ENCODE results near the gene BABAM2.
"Not testable (repeated sequence)": the region's sequence is repeated elsewhere in the genome, so short reads cannot be mapped to it uniquely, and the experiment has no call there.

BABAM2 gene

DNA sequence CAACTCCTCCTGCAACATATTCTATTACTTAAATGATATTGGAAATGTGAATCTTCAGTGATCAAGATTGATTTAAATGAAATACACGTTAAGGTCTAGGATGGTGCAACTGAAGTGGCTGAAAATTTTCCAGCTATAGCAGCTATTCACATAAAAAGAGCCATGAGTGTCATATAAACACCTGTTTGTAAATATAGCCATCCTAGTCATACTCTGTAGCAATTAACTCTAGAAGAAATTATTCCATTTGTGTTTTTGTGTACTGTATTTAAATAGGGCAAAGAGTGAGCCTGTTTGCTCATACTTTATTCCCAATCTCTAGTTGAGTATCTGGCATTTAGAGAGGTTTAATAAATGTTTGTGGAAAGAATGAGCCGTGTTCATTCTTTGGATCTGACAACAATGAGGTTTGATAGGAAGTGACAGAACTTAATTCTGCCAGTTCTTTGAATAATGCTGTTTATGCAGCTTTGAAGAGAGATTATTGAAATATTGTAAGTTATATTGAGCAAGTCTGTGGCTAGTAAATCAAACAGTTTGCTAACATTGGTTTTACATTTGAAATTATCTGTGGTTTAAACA, 49.7 kb downstream of the BABAM2 start:
- in situ Hi-C loops (cut with HindIII; ENCODE audit: low sequenced_read_pairs) = no loop called here

DNA sequence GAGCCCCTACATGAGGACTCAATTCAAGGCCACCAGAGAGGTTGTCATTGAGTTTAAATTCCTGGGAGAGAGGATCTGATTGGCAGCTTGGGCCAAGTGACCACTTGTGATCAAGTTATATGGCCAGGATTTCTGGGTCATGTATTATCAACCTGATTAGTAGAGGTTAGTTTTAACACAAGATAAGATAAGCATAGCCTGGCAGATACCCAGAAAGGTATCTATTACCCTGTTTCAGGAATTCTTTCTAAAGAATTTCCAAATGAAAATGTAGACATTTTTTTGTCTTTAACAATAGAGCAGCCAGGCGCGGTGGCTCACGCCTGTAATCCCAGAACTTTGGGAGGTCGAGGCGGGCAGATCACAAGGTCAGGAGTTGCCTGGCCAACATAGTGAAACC, 50.5 kb downstream of the BABAM2 start:
- in situ Hi-C loops (cut with HindIII; ENCODE audit: low sequenced_read_pairs) = no loop called here

DNA sequence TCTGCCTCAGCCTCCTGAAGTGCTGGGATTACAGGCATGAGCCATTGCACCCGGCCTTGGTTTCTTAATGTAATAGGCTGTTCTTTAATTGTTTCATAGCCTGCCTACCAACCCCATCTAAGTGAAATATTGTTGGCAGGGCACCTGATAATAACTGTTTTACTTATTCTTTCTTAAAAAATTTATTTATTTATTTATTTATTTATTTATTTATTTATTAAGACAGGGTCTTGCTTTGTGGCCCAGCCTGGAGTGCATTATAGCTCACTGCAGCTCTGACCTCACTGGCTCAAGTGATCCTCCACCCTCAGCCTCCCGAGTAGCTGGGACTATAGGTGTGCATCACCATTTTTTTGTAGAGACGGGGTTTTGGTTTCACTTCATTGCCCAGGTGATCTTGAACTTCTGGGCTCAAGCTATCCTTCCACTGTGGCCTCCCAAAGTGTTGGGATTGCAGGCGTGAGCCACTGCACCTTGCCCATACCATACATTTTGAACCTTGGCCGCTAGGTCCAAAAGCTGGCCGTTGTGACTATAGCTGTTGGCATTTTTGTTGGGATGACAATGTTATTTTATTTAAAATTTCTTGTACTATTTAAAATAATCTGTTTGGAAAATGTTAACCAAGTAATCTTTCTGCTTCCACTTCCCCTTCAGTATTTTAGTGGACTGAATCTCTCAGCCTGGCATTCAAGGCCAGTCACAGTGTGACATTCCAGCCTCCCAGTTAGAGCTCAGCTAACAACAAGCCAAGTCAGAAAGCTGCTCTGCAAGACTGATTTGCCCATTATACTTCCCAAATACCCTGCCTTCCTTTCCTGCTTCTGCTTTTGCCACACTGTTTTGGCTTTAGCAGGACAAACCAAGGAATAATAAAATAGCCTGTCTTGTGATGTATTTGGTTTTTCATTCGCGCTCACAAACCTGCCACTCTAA, 52.4 kb downstream of the BABAM2 start:
- in situ Hi-C loops (cut with HindIII; ENCODE audit: low sequenced_read_pairs) = no loop called here

DNA sequence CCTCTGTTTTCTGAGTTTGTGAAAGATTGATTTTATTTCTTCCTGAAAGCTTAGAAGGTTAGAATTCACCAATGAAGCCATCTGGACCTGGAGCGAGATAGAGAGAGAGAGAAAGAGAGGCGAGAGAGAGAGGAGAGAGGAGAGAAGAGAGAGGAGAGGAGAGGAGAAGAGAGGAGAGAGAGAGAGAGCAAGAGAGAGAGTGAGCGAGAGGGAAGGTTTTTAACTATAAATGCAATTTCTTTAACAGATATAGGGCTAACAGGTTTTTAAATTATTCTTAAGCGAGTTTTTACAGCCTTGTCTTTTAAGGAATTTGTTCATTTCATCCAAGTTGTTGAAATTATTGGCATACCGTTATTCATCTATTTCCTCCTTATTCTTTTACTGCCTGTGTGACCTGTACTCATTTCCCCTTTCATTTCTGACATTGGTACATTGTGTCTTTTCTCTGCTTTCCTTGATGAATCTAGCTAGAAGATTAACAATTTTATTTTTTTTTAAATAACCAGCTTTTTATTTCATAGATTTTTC, 56.1 kb downstream of the BABAM2 start:
- in situ Hi-C loops (cut with HindIII; ENCODE audit: low sequenced_read_pairs) = no loop called here

DNA sequence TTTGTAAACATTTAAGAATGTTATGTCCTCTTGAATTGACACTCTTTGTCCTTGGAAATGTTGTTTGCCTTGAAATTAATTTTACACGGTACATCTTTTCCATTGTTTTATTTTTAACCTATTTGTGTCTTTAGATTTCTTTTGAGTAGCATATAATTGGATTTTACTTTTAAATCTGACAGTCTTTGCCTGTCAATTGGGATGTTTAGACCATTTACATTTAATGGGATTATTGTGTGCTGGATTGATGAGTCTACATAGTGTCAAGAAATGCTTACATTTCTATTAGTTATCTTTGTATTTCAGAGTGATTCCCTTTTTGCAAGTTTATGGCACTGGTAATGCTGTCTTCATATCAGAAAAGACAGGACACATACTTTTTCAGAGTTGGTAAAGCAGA, 61.5 kb downstream of the BABAM2 start:
- in situ Hi-C loops (cut with HindIII; ENCODE audit: low sequenced_read_pairs) = no loop called here

DNA sequence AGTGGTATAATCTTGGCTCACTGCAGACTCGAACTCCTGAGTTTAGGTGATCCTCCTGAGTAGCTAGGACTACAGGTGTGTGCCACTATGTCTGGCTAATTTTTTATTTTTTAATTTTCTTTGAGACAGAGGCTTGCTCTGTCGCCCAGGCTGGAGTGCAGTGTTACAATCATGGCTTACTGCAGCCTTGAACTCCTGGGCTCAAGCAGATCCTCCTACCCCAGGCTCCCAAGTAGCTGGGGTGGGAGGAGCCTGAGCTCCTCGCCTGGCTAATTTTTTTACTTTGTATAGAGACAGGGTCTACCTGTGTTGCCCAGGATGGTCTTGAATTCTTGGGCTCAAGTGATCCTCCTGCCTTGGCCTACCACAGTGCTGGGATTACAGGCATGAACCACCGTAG, 62.5 kb downstream of the BABAM2 start:
- in situ Hi-C loops (cut with HindIII; ENCODE audit: low sequenced_read_pairs) = no loop called here

DNA sequence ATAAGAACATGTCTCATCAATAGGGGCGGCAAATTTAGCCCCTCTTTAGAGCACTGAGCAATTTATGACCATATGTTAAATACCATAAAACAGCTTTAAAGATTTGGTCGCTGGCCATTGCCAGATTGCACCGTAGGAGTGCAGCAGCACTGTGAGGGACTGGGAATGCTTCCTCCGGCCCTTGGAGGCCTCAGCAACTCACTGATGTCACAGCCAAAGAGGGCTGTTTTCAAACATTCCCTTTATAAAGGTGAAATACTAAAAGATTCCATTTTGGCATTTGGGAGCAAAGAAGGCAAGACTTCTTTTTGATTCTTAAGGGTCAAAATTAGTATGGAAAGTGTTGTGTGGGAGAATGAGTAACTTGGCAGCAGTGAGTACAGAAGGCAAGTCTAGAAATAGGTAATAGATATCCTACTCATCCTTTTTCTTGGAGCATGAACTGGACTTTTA, 63.7 kb downstream of the BABAM2 start:
- in situ Hi-C loops (cut with HindIII; ENCODE audit: low sequenced_read_pairs) = no loop called here

DNA sequence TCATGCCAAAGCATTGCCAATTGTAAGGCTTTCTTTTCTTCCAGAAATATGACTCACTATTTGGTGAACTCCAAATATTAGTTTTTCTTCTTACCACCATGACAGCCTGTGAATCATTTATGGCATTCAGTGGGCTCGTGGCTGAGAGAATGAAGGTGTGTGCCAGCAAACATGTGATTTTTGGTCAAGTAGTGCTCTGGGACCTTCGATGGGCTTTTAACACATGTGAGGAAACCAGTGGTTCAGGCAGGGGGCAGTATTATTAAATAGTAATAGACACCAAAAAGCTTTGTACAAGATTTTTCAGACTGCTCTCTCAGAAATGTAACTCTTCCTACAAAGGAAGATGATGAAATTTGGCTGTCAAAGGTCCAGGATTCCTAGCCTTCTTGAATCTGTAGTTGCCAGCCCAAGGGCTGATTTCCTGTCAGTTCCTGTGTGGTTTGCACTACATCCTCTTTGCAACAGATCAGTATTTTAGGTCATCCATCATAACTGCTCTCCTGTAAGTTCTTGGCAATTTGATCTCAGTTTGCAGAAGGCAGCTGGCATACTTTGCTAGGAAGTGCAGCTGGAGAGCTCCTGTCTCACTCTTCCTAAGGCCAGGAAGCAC, 64.3 kb downstream of the BABAM2 start:
- in situ Hi-C loops (cut with HindIII; ENCODE audit: low sequenced_read_pairs) = no loop called here

DNA sequence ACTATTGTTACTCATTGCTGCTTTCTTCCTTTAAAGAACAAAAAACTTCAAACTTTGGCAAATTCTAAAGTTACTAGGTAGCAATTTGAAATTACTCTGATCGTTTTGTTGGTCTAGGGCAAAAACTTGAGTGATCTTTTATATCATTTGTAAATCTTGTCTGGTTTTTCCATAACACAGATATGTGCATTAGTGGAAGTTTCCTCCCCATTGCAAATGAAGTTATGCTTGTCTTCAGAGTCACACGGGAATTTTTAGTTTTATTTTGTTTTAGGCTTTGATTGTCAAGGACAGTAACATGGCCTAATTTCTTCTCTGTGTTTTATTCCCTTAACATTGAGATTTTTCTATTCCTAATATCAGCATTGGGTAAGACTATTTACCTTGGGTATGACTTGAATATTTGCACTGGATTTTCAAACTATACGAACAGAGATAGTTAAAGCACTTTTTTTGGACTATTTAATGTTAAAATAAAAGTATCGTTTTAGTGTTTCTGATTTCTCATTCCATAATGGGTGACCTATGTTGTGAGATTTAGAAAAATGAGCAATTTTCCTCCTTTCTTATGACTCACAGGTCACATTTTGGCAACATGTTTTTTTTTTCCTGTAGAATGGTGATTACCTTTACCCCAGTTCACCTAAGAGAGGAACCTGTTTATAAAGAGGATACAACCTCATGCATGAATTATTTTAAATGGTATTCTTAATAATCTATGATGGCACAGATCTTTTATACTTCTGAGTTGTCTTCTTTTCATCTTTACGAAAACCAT, 65.0 kb downstream of the BABAM2 start:
- in situ Hi-C loops (cut with HindIII; ENCODE audit: low sequenced_read_pairs) = no loop called here

DNA sequence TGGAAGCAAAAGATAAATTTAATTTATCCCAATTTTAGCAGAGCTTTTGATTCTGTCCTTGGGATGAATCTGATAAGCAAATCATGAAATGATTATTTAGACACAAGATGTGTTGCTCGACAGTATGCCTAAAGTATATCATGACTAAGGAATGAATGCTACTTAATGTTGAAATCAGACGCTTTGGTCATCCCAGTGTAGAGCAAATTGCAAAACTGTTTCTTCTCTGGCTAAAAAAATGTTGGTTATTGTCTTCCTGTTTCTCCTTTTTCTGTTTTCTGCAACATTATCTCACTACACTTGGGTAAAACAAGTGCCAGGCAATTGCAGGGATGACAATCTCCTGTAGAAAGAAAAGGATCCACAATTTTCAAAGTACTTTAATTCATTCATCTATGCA, 66.4 kb downstream of the BABAM2 start:
- in situ Hi-C loops (cut with HindIII; ENCODE audit: low sequenced_read_pairs) = no loop called here

DNA sequence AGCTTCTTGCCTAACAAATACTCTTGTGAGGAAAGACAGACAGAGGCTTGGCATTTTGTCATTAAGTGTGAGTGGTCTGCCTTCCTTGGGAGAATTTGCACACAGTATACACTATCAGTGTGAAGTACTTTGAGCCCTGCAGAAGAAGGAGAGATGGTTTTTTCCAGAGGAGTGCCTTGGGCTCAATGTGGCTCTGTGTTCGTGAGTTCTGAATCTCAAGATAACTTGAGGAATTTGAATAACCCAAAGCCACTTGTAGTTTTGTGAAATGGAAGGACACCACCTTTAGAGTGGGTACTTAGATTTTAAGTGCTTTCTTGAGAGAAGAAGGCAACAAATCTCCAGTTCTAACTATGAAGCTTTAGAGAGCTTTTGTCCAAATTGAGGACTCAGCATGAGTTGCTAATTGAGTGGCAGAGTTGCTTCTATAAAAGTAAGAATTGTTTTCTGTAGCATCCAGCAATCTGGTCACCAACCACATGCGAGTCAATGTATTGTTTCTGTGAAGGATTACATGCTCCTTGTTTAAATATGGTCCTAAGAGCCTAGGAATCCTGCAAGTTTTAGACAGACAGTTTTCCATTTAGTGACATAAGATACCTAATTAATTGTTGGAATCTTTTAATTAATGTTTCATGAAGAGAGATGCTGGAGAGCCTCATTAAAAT, 68.3 kb downstream of the BABAM2 start:
- in situ Hi-C loops (cut with HindIII; ENCODE audit: low sequenced_read_pairs) = no loop called here

DNA sequence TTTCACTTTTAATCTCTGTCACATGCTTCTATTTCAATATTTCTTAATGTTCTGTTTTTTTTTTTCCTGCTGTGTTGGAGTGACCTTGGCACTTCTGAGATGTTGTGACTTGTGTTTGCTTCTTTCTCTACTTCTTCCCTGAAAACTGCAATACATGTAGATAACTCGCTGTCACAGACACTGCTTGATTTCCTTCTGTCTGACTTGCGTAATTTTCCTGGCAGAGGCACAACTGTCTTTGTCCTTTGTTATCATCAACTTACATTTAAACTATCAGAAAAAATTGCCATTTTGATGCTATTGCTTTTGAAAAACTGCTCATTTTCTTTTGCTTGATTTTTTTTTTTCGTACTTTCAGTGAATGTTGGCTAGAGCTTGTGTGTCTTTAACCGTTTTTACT, 69.0 kb downstream of the BABAM2 start:
- in situ Hi-C loops (cut with HindIII; ENCODE audit: low sequenced_read_pairs) = no loop called here

DNA sequence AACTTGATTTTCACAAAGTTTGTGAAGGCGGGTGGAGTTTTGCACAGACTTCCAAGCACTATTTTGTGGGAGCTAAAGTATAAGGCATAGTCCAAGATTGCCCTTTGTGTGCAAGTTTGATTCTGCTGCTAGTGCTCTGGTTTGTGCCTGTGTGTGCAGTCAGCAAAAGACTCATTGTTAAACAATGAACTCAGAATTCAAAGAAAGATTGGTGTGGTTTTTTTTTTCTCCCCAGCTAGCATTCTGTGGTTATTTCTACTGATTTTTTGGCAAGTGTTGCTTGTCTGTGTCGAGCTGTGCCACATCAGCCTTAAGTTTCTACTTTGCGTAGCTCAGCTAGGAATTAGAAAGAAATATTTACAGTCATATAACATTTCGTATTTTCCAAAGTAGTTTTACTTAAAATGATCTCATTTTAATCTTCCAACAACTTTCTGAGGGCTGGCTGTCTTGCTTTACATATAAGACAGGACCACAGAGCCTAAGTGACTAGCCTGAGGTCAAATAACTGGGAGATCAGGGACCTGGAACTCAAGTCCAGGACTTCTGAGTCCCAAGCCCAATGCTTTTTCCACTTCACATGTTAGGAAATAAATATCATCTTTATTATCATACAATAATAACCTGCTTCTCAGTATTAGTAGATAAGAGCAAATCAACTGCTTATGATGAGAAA, 69.8 kb downstream of the BABAM2 start:
- in situ Hi-C loops (cut with HindIII; ENCODE audit: low sequenced_read_pairs) = no loop called here

DNA sequence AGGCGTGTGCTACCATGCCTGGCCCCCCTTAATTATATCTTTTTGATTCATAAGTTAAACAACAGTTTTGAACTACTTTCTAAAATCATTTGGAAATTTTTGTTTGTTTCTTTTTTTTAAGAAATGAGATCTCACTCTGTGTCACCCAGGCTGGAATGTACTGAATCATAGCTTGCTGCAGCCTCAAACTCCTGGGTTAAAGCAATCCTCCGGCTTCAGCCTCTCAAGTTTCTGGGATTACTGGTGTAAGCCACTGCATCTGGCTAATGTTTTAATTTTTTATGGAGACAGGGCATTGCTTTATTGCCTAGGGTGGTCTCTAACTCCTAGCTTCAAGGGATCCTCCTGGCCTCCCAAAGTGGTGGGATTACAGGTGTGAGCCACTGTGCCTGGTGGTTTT, 71.5 kb downstream of the BABAM2 start:
- in situ Hi-C loops (cut with HindIII; ENCODE audit: low sequenced_read_pairs) = no loop called here

DNA sequence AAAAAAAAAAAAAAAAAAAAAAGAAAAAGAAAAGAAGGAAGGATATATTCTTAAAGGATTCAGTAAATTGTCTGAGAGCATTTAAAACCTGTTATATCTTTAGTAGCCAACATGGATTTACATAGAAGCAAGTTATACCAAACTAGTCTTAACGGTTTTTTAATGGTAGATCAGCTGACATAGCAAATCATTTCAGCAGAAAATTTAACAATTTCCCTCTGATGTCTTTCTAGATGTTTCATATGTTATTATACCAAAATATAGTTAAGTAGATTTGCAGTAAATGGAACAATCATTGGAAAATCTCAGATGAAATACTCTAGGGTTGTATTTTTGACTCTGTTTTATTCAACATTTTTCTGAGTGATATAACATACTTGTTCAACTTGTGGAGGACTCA, 72.9 kb downstream of the BABAM2 start:
- in situ Hi-C loops (cut with HindIII; ENCODE audit: low sequenced_read_pairs) = no loop called here

DNA sequence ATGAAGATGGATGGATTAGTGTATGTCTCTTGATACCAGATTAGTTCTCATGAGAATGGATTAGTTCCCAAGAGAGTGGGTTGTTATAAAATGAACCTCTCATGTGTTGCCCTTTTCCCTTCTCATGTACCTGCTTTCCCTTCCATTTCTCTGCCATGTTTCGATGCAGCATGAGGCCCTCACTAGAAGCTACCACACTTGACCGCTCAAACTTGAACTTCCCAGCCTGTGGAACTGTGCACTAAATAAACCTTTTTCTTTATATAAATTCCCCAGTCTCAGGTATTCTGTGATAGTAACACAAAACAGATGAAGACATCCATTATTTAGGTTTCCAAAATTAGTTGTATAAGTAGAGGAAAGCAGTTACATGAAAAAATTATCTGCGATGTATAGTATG, 73.5 kb downstream of the BABAM2 start:
- in situ Hi-C loops (cut with HindIII; ENCODE audit: low sequenced_read_pairs) = no loop called here

DNA sequence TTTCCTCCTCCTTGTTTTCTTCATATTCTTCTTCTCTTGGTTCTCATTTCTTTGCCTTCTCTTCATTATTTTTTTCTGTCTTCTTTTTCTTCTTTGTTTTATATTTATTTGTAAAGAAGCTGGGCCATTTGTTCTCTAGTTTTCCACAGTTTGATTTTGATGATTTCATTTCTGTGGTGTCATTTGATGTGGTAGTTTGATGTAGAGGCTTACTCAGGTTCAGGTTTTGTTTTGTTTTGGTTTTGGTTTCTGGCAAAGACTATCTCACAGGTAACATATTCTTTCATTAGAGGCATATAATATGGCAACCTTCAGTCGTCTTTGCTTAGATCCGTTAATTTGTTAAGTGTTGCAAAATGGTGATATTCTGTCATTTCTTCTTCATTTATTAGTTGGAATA, 75.3 kb downstream of the BABAM2 start:
- in situ Hi-C loops (cut with HindIII; ENCODE audit: low sequenced_read_pairs) = no loop called here

DNA sequence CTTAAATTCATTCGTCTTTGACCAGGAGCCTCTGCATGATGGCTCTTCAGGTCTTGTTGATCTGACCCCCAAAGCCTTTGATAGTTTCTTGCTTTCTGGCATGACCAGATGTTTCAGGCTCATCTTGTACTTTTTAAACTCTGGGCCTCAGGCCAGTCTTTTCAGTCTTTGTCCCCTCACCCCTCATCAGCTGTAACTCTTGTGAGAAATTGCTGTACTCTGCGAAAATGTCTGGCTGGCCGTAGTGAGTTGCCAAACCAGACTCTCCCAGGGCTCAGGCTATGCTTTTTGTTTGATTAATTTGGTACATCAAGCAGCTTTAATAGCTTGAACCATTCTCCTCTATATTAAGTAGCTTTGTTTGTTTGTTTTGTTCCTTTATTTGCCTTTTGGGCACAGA, 75.9 kb downstream of the BABAM2 start:
- in situ Hi-C loops (cut with HindIII; ENCODE audit: low sequenced_read_pairs) = no loop called here

DNA sequence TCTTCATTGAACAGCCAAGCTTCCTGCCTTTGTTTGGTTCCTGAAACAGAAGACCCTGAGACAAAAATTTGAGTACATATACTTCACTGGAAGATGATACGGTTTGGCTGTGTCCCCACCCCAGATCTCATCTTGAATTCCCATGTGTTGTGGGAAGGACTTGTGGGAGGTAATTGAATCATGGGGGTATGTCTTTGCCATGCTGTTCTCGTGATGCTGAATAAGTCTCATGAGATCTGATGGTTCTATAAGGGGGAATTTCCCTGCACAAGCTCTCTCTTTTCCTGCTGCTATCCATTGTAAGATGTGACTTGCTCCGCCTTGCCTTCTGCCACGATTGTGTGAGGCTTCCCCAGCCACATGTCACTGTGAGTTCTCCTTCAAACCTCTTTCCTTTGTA, 76.5 kb downstream of the BABAM2 start:
- in situ Hi-C loops (cut with HindIII; ENCODE audit: low sequenced_read_pairs) = no loop called here

DNA sequence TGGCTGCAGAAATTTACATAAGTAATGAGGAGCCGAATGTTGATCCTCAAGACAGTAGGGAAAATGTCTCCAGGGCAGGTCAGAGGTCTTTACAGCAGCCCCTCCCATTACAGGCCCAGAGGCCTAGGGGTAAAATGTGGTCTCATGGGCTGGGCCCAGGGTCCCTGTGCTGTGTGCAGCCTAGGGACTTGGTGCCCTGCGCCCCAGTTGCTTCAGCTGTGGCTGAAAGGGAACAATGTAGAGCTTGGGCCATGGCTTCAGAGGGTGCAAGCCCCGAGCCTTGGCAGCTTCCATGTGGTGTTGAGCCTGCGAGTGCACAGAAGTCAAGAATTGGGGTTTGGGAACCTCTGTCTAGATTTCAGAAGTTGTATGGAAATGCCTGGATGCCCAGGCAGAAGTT, 77.5 kb downstream of the BABAM2 start:
- in situ Hi-C loops (cut with HindIII; ENCODE audit: low sequenced_read_pairs) = not testable (repeated sequence)
